Liver (tissue), 9 donors: ENCODE measurements around the gene CMBL. TPM values are rescaled to one million over a fixed set of nuclear protein-coding genes. Genes with fewer than 3 reads are reported as not detected.

Experiments used
- DNase-seq: peaks from one replicate; pipeline ENCODE4 v3.0.0-alpha.2; 2017; ENCODE audit warnings: low spot score
- H3K27ac ChIP-seq, 2 donors: one replicate each; pipeline ENCODE4 v1.7.0; 2013; ENCODE audit warnings: inconsistent platforms in 2 of 2, low read length in 2 of 2, control low read depth in 1 of 2, low read depth in 1 of 2, mild to moderate bottlenecking in 1 of 2
- H3K27me3 ChIP-seq, 4 donors: one replicate each; pipeline versions ENCODE4 v1.6.1 to v1.7.0; 2013; ENCODE audit warnings: low read length in 3 of 4, inconsistent platforms in 1 of 4, mild to moderate bottlenecking in 1 of 4, moderate library complexity in 1 of 4; ENCODE audit not compliant: control insufficient read depth in 4 of 4, insufficient read depth in 4 of 4
- H3K36me3 ChIP-seq, 4 donors: one replicate each; pipeline versions ENCODE4 v1.6.1 to v1.7.0; 2013; ENCODE audit warnings: low read length in 3 of 4, mild to moderate bottlenecking in 3 of 4, low read depth in 1 of 4, moderate library complexity in 1 of 4; ENCODE audit not compliant: control insufficient read depth in 4 of 4, insufficient read depth in 3 of 4
- H3K4me1 ChIP-seq, 4 donors: one replicate each; pipeline versions ENCODE4 v1.6.1 to v1.7.0; 2013; ENCODE audit warnings: low read length in 3 of 4, mild to moderate bottlenecking in 3 of 4, moderate library complexity in 1 of 4; ENCODE audit not compliant: control insufficient read depth in 4 of 4, insufficient read depth in 4 of 4
- H3K4me3 ChIP-seq, 3 donors: one replicate each; pipeline versions ENCODE4 v1.6.1 to v1.7.0; 2013; ENCODE audit warnings: low read length in 3 of 3, control low read depth in 1 of 3, low read depth in 1 of 3, mild to moderate bottlenecking in 1 of 3
- H3K9ac ChIP-seq, 2 donors: one replicate each; pipeline ENCODE4 v1.7.0; 2013; ENCODE audit warnings: low read length in 2 of 2, mild to moderate bottlenecking in 2 of 2, moderate library complexity in 2 of 2, control low read depth in 1 of 2, low read depth in 1 of 2
- H3K9me3 ChIP-seq, 4 donors: one replicate each; pipeline versions ENCODE4 v1.6.1 to v1.7.0; 2013; ENCODE audit warnings: low read length in 3 of 4; ENCODE audit not compliant: control insufficient read depth in 4 of 4
- EGR1 ChIP-seq, 2 donors: IDR thresholded peaks; 2 replicates each; pipeline ENCODE4 v1.6.1; 2016 to 2018; ENCODE audit warnings: antibody characterized with exemption in 2 of 2, low read depth in 2 of 2
- FOXA1 ChIP-seq: IDR thresholded peaks from 2 replicates; pipeline ENCODE4 v1.6.1; 2016; ENCODE audit warnings: antibody characterized with exemption
- FOXA2 ChIP-seq: IDR thresholded peaks from 2 replicates; pipeline ENCODE4 v1.6.1; 2016; ENCODE audit warnings: antibody characterized with exemption
- GABPA ChIP-seq, 2 donors: IDR thresholded peaks in 1 of 2; conservative IDR thresholded peaks in 1 of 2; 2 replicates each; pipeline ENCODE4 v1.6.1; 2016; ENCODE audit warnings: antibody characterized with exemption in 2 of 2, mild to moderate bottlenecking in 1 of 2, moderate library complexity in 1 of 2
- HNF4A ChIP-seq, 2 donors: conservative IDR thresholded peaks; 2 replicates each; pipeline ENCODE4 v1.6.1; 2016; ENCODE audit warnings: antibody characterized with exemption in 2 of 2, mild to moderate bottlenecking in 2 of 2
- HNF4G ChIP-seq: IDR thresholded peaks from 2 replicates; pipeline ENCODE4 v1.6.1; 2016; ENCODE audit warnings: antibody characterized with exemption
- JUND ChIP-seq, 2 donors: IDR thresholded peaks; 2 replicates each; pipeline ENCODE4 v1.6.1; 2016; ENCODE audit warnings: antibody characterized with exemption in 2 of 2
- NR2F2 ChIP-seq: IDR thresholded peaks from 2 replicates; pipeline ENCODE4 v1.6.1; 2016; ENCODE audit warnings: antibody characterized with exemption
- RAD21 ChIP-seq, 2 donors: IDR thresholded peaks; 2 replicates each; pipeline ENCODE4 v1.6.1; 2016; ENCODE audit warnings: antibody characterized with exemption in 2 of 2, mild to moderate bottlenecking in 2 of 2
- RXRA ChIP-seq, 2 donors: IDR thresholded peaks; 2 replicates each; pipeline ENCODE4 v1.6.1; 2017 to 2018; ENCODE audit warnings: antibody characterized with exemption in 2 of 2, mild to moderate bottlenecking in 1 of 2
- SP1 ChIP-seq: IDR thresholded peaks from 2 replicates; pipeline ENCODE4 v1.6.1; 2018; ENCODE audit warnings: antibody characterized with exemption, mild to moderate bottlenecking
- TAF1 ChIP-seq: conservative IDR thresholded peaks from 2 replicates; pipeline ENCODE4 v1.6.1; 2016; ENCODE audit warnings: antibody characterized with exemption, mild to moderate bottlenecking
- YY1 ChIP-seq: IDR thresholded peaks from 2 replicates; pipeline ENCODE4 v1.6.1; 2016; ENCODE audit warnings: antibody characterized with exemption, mild to moderate bottlenecking
- WGBS: extraction: QIAGEN DNeasy Blood & Tissue Kit; methylation state at CpG from one replicate; pipeline ENCODE4 v1.1.7; 2013; 5-methylcytosine and 5-hydroxymethylcytosine counted together
- polyA plus RNA-seq, 2 donors: library from polyadenylated mRNA; stranded (reverse) in 1 of 2; unstranded in 1 of 2; fragments of 200-250 nt in 1 of 2; fragments of >200 nt in 1 of 2; fragmentation: Nextera tagmentation in 1 of 2; extraction: Ambion mirVana in 1 of 2; gene quantifications; one replicate each; pipeline versions ENCODE4 v1.2.1 to v1.2.3, GENCODE V29; 2013 to 2015
- total RNA-seq, 2 donors: library from RNA; depleted of rRNA; stranded (reverse); fragments of >200 nt; gene quantifications; one replicate each; pipeline ENCODE4 v1.2.3, GENCODE V29; 2014
- TF ChIP-seq, protein P1 (sequence below): IDR thresholded peaks from 2 replicates; pipeline ENCODE4 v1.6.1; 2016; ENCODE audit warnings: antibody characterized with exemption
- TF ChIP-seq, protein P2 (sequence below): IDR thresholded peaks from 2 replicates; pipeline ENCODE4 v1.6.1; 2016; ENCODE audit warnings: antibody characterized with exemption
- TF ChIP-seq, protein P3 (sequence below): fragments of 150-350 bp; IDR thresholded peaks from 2 replicates; pipeline ENCODE4 v1.5.1; 2017; ENCODE audit warnings: improper control_type of control experiment, low read depth, low read length; ENCODE audit not compliant: missing input control
- TF ChIP-seq, protein P4 (sequence below): IDR thresholded peaks from 2 replicates; pipeline ENCODE4 v1.6.1; 2016; ENCODE audit warnings: antibody characterized with exemption, mild to moderate bottlenecking
- donor health status: healthy.
- donor health status: healthy.
- donor health status: healthy.
- donor health status: healthy.
- donor health status: healthy.

The CMBL gene
- total and polyA plus RNA-seq, 4 donors = 6.8 to 56.1 (median 41.7) TPM

DNA sequence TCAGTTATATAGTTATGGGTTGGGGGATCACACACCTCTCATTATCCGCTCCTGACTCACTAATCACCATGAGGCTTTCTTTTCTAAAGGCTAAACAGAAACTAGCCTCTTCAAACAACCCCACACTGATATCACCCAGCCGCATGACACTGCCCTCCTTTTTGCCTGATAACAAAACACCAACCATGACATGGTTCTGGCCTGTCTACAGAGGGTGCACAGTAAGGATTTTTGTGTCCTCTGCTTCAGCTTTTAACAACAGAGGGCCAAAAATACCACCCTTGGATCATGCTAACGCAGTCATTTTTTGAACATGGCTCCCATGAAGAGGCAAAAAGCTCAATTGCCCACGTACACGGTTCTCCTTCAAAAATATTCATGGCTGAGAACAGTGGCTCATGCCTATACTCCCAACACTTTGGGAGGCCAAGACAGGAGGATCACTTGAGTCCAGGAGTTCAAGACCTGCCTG is 4.0 kb downstream of the CMBL start:
- Histone ChIP-seq H3K4me1 (peaks cover 4 to 56% (median 47%) of the 10 kb centered on the region in 4 donors), H3K27ac (peak overlapping the region; percentile 89 to 90)

DNA sequence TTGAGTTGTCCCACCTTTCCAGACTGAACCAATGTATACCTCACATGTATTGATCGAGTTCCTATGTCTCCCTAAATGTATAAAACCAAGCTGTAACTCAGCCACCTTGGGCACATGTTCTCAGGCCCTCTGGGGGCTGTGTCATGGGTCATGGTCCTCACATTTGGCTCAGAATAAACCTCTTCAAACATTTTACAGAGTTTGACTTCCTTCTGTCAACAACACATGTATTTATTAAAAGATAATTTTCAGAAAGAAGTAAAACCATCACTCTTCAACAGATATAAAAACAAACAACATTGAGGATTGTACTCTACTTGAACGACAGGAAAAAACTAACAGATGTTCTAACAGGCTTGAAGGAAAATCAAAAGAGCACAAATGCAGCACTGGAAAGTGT is 4.5 kb downstream of the CMBL start:
- Histone ChIP-seq H3K27me3 (no peaks in the 10 kb centered on the region), H3K9ac (peak overlapping the region; percentile 33 to 45), H3K4me1 (peaks cover 4 to 56% (median 48%) of the 10 kb centered on the region in 4 donors), H3K36me3 (peaks cover 0 to 2% (median 0%) of the 10 kb centered on the region in 4 donors), H3K27ac (peak overlapping the region; percentile 89 to 90), H3K4me3 (no peak overlapping the region), H3K9me3 (no peaks in the 10 kb centered on the region)
- TF ChIP-seq TAF1 = no peak
- 44% methylated on average over 2 of the region's 2 CpGs for WGBS
- DNase-seq = no peak

More for the DNA sequence above, 4.0 kb downstream of the CMBL start:
- Histone ChIP-seq H3K9me3 (no peaks in the 10 kb centered on the region), H3K4me3 (no peak overlapping the region), H3K36me3 (peaks cover 0 to 2% (median 0%) of the 10 kb centered on the region in 4 donors), H3K27me3 (no peaks in the 10 kb centered on the region), H3K9ac (peak overlapping the region; percentile 33 to 36)
- TF ChIP-seq RXRA (IDR thresholded peaks at IDR 0.05) (peak in 1 of 2 donors; percentile 28), HNF4A (conservative IDR thresholded peaks at IDR 0.05) (peak in 1 of 2 donors; percentile 30), JUND (IDR thresholded peaks at IDR 0.05) (peak in 1 of 2 donors; percentile 21), HNF4G (no peak), YY1 (peak; percentile 71), EGR1 (IDR thresholded peaks at IDR 0.05; ENCODE audit: low read depth in 2 of 2) (no peak), GABPA (IDR thresholded peaks at IDR 0.05 in 1 of 2, conservative IDR thresholded peaks at IDR 0.05 in 1 of 2) (no peak), SP1 (peak; percentile 12)
- TF ChIP-seq, protein P1, sequence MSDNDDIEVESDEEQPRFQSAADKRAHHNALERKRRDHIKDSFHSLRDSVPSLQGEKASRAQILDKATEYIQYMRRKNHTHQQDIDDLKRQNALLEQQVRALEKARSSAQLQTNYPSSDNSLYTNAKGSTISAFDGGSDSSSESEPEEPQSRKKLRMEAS = peak; percentile 60
- TF ChIP-seq, protein P2, sequence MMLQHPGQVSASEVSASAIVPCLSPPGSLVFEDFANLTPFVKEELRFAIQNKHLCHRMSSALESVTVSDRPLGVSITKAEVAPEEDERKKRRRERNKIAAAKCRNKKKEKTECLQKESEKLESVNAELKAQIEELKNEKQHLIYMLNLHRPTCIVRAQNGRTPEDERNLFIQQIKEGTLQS = no peak
- 59% methylated on average over 5 of the region's 5 CpGs for WGBS
- DNase-seq = no peak

DNA sequence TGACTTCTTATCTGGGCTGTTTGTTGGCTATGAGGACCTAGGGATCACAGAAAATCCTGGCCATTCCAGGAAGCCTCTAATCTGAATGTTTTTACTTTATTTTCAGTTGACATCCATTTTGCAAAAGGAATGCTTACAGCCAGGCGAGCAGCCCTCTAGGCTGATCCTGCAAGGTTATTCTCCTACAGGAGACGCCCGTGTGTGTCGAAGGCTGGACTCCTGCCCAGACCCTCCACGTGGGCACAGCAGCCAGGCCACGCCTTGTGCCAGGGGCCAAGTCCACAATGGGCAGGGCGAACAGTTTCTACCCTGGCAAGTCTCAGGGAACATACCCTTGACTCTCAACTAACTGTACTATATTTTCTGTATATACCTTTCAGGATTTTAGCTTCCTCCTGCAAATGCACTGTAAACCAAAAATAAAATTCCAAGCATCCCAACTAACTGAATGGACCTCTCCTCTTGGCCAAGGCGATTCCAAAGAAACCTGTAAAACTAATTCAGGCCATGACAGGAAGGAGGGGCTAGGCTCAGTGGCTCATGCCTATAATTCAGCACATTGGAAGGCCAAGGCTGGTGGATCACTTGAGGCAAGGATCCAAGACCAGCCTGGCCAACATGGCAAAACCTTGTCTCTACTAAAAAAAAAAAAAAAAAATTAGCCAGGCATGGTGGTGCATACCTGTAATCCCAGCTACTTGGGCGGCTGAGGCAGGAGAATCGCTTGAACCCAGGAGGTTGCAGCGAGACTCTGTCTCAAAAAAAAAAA is 5.7 kb downstream of the CMBL start:
- DNase-seq = no peak
- no peaks in the 10 kb centered on the region for H3K27me3 ChIP-seq
- peaks cover 4 to 60% (median 54%) of the 10 kb centered on the region in 4 donors for H3K4me1 ChIP-seq
- peak overlapping the region; percentile 89 to 90 for H3K27ac ChIP-seq
- H3K9ac ChIP-seq = peak overlapping the region in 1 of 2 donors; percentile 93
- H3K4me3 ChIP-seq = peak overlapping the region; percentile 8 to 42 (median 38)
- 37% methylated on average over 11 of the region's 11 CpGs for WGBS
- H3K36me3 ChIP-seq = peaks cover 0 to 2% (median 0%) of the 10 kb centered on the region in 4 donors
- H3K9me3 ChIP-seq = no peaks in the 10 kb centered on the region
- TF ChIP-seq HNF4G = peak; percentile 90
- TF ChIP-seq, protein P2 = peak; percentile 20
- TF ChIP-seq FOXA2 = peak; percentile 19
- peak; percentile 69 to 84 for TF ChIP-seq RXRA (IDR thresholded peaks at IDR 0.05)
- peak in 1 of 2 donors; percentile 58 for TF ChIP-seq RAD21 (IDR thresholded peaks at IDR 0.05)
- TF ChIP-seq, protein P1 = peak; percentile 88
- TF ChIP-seq GABPA (IDR thresholded peaks at IDR 0.05 in 1 of 2, conservative IDR thresholded peaks at IDR 0.05 in 1 of 2) = peak in 1 of 2 donors; percentile 22
- TF ChIP-seq YY1 = peak; percentile 81
- TF ChIP-seq HNF4A (conservative IDR thresholded peaks at IDR 0.05) = peak; percentile 94 to 95
- TF ChIP-seq JUND (IDR thresholded peaks at IDR 0.05) = peak in 1 of 2 donors; percentile 41
- TF ChIP-seq FOXA1 = no peak
- TF ChIP-seq, protein P3, sequence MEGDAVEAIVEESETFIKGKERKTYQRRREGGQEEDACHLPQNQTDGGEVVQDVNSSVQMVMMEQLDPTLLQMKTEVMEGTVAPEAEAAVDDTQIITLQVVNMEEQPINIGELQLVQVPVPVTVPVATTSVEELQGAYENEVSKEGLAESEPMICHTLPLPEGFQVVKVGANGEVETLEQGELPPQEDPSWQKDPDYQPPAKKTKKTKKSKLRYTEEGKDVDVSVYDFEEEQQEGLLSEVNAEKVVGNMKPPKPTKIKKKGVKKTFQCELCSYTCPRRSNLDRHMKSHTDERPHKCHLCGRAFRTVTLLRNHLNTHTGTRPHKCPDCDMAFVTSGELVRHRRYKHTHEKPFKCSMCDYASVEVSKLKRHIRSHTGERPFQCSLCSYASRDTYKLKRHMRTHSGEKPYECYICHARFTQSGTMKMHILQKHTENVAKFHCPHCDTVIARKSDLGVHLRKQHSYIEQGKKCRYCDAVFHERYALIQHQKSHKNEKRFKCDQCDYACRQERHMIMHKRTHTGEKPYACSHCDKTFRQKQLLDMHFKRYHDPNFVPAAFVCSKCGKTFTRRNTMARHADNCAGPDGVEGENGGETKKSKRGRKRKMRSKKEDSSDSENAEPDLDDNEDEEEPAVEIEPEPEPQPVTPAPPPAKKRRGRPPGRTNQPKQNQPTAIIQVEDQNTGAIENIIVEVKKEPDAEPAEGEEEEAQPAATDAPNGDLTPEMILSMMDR = no peak
- TF ChIP-seq TAF1 = no peak
- TF ChIP-seq NR2F2 = no peak
- peak; percentile 94 for TF ChIP-seq SP1
- TF ChIP-seq, protein P4, sequence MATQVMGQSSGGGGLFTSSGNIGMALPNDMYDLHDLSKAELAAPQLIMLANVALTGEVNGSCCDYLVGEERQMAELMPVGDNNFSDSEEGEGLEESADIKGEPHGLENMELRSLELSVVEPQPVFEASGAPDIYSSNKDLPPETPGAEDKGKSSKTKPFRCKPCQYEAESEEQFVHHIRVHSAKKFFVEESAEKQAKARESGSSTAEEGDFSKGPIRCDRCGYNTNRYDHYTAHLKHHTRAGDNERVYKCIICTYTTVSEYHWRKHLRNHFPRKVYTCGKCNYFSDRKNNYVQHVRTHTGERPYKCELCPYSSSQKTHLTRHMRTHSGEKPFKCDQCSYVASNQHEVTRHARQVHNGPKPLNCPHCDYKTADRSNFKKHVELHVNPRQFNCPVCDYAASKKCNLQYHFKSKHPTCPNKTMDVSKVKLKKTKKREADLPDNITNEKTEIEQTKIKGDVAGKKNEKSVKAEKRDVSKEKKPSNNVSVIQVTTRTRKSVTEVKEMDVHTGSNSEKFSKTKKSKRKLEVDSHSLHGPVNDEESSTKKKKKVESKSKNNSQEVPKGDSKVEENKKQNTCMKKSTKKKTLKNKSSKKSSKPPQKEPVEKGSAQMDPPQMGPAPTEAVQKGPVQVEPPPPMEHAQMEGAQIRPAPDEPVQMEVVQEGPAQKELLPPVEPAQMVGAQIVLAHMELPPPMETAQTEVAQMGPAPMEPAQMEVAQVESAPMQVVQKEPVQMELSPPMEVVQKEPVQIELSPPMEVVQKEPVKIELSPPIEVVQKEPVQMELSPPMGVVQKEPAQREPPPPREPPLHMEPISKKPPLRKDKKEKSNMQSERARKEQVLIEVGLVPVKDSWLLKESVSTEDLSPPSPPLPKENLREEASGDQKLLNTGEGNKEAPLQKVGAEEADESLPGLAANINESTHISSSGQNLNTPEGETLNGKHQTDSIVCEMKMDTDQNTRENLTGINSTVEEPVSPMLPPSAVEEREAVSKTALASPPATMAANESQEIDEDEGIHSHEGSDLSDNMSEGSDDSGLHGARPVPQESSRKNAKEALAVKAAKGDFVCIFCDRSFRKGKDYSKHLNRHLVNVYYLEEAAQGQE = peak; percentile 76
- peak in 1 of 2 donors; percentile 30 for TF ChIP-seq EGR1 (IDR thresholded peaks at IDR 0.05; ENCODE audit: low read depth in 2 of 2)
